H1 (cell line): ENCODE results near the gene EBF3. TPM values are rescaled to one million over a fixed set of nuclear protein-coding genes. Genes with fewer than 3 reads are reported as not detected.

ENCODE experiments used
- CTCF ChIA-PET: fragments of 300-600 bp; sonication (Branson Sonifier 250); formaldehyde crosslinking; loops from one replicate; lab custom pipeline; 2021; ENCODE audit not compliant: partially characterized antibody; lab: Charles Lee
- POLR2A ChIA-PET: fragments of 300-600 bp; sonication (Branson Sonifier 250); formaldehyde crosslinking; loops from one replicate; lab custom pipeline; 2021; ENCODE audit warnings: inconsistent platforms; ENCODE audit not compliant: partially characterized antibody; lab: Charles Lee
- DNase-seq, 2 experiments: peaks; one replicate each; pipeline versions ENCODE4 v3.0.0 to v3.0.0-alpha.2; 2010 to 2022; ENCODE audit warnings: low spot score in 2 of 2, low read depth in 1 of 2, mixed read lengths in 1 of 2
- FAIRE-seq: peaks from 2 replicates; lab custom pipeline; 2011; peaks lifted over from hg19 to GRCh38; lab: Jason Lieb, UNC
- H2AFZ ChIP-seq: 2 replicates; pipeline ENCODE4 v1.8.1; 2012; ENCODE audit warnings: low read length, inconsistent platforms
- H2AK5ac ChIP-seq: 2 replicates; pipeline ENCODE4 v1.6.1; 2013; ENCODE audit warnings: low read depth, low read length
- H2BK120ac ChIP-seq: replicated peaks from 2 replicates; pipeline ENCODE3; 2013; ENCODE audit warnings: low read depth, low read length, inconsistent platforms
- H2BK12ac ChIP-seq: 2 replicates; pipeline ENCODE4 v1.6.1; 2013; ENCODE audit warnings: low read depth, low read length
- H2BK15ac ChIP-seq: 2 replicates; pipeline ENCODE4 v1.6.1; 2013; ENCODE audit warnings: low read length
- H2BK20ac ChIP-seq: 2 replicates; pipeline ENCODE4 v1.6.1; 2013; ENCODE audit warnings: low read length
- H2BK5ac ChIP-seq: 2 replicates; pipeline ENCODE4 v1.6.1; 2013; ENCODE audit warnings: low read depth, low read length
- H3K14ac ChIP-seq: 2 replicates; pipeline ENCODE4 v1.6.1; 2013; ENCODE audit warnings: inconsistent platforms; ENCODE audit not compliant: insufficient read length
- H3K18ac ChIP-seq: 2 replicates; pipeline ENCODE4 v1.6.1; 2013; ENCODE audit warnings: low read length; ENCODE audit errors: extremely low read depth
- H3K23ac ChIP-seq: 2 replicates; pipeline ENCODE4 v1.6.1; 2013; ENCODE audit warnings: inconsistent platforms; ENCODE audit not compliant: insufficient read length
- H3K23me2 ChIP-seq: 2 replicates; pipeline ENCODE4 v1.6.1; 2013; ENCODE audit warnings: low read depth, low read length
- H3K27ac ChIP-seq: 2 replicates; pipeline ENCODE4 v1.6.1; 2011; ENCODE audit warnings: low read depth, low read length, inconsistent platforms
- H3K27me3 ChIP-seq, 4 experiments: replicated peaks in 1 of 4; 1 replicate in 1 of 4; 2 replicates in 3 of 4; pipeline versions ENCODE4 v1.6.1 to v1.8.1; 2011 to 2013; ENCODE audit warnings: low read length in 3 of 4, mild to moderate bottlenecking in 3 of 4, inconsistent platforms in 2 of 4, mixed read lengths in 2 of 4, moderate library complexity in 1 of 4; ENCODE audit not compliant: control insufficient read depth in 3 of 4, insufficient read depth in 3 of 4; ENCODE audit errors: extremely low read depth in 1 of 4
- H3K36me3 ChIP-seq, 4 experiments: 2 replicates each; pipeline versions ENCODE4 v1.6.1 to v1.8.1; 2011 to 2013; ENCODE audit warnings: mild to moderate bottlenecking in 4 of 4, low read length in 3 of 4, moderate library complexity in 2 of 4, control low read depth in 1 of 4, inconsistent platforms in 1 of 4; ENCODE audit not compliant: insufficient read depth in 4 of 4, control insufficient read depth in 2 of 4
- H3K4ac ChIP-seq: replicated peaks from 2 replicates; pipeline ENCODE3; 2013; ENCODE audit warnings: low read length, low read depth, mixed read lengths, inconsistent platforms; ENCODE audit not compliant: insufficient read length
- H3K4me1 ChIP-seq, 4 experiments: replicated peaks in 1 of 4; 1 replicate in 1 of 4; 2 replicates in 3 of 4; pipeline versions ENCODE4 v1.6.1 to v1.8.1; 2011 to 2013; ENCODE audit warnings: low read length in 3 of 4, inconsistent platforms in 2 of 4, mixed read lengths in 1 of 4; ENCODE audit not compliant: insufficient read depth in 4 of 4, control insufficient read depth in 3 of 4
- H3K4me2 ChIP-seq, 2 experiments: 2 replicates each; pipeline versions ENCODE4 v1.6.1 to v1.8.1; 2011 to 2013; ENCODE audit warnings: low read depth in 2 of 2, low read length in 2 of 2, control low read depth in 1 of 2, inconsistent platforms in 1 of 2, mild to moderate bottlenecking in 1 of 2; ENCODE audit not compliant: insufficient read depth in 1 of 2
- H3K4me3 ChIP-seq, 4 experiments: fragments of 200-600, 300-600 bp in 1 of 4; sonication (generic), shearing (Covaris generic), sonication (Bioruptor Twin) in 1 of 4; 2 replicates each; pipeline versions ENCODE4 v1.5.1 to v1.8.1; 2011 to 2016; ENCODE audit warnings: low read length in 4 of 4, low read depth in 3 of 4, control low read depth in 2 of 4, inconsistent platforms in 2 of 4, mild to moderate bottlenecking in 2 of 4, mixed read lengths in 1 of 4, moderate library complexity in 1 of 4; ENCODE audit not compliant: insufficient read depth in 2 of 4; ENCODE audit errors: extremely low read depth in 1 of 4
- H3K56ac ChIP-seq: replicated peaks from 2 replicates; pipeline ENCODE3; 2013; ENCODE audit warnings: low read depth, mild to moderate bottlenecking, mixed read lengths, low read length, inconsistent platforms; ENCODE audit not compliant: insufficient read length
- H3K79me1 ChIP-seq: 2 replicates; pipeline ENCODE4 v1.6.1; 2013; ENCODE audit warnings: low read depth, low read length, control low read depth
- H3K79me2 ChIP-seq, 2 experiments: 2 replicates each; pipeline versions ENCODE4 v1.6.1 to v1.8.1; 2012 to 2013; ENCODE audit warnings: low read length in 2 of 2, mild to moderate bottlenecking in 2 of 2, inconsistent platforms in 1 of 2; ENCODE audit not compliant: insufficient read depth in 2 of 2, control insufficient read depth in 1 of 2
- H3K9ac ChIP-seq, 4 experiments: replicated peaks in 1 of 4; 1 replicate in 1 of 4; 2 replicates in 3 of 4; pipeline versions ENCODE4 v1.6.1 to v1.8.1; 2011 to 2013; ENCODE audit warnings: low read depth in 3 of 4, low read length in 3 of 4, control low read depth in 2 of 4, mild to moderate bottlenecking in 2 of 4, moderate library complexity in 2 of 4, inconsistent platforms in 1 of 4; ENCODE audit errors: extremely low read depth in 1 of 4
- H3K9me3 ChIP-seq, 2 experiments: 2 replicates each; pipeline versions ENCODE4 v1.6.1 to v1.8.1; 2012 to 2013; ENCODE audit warnings: mild to moderate bottlenecking in 2 of 2, moderate library complexity in 2 of 2, control low read depth in 1 of 2, inconsistent platforms in 1 of 2, low read depth in 1 of 2, low read length in 1 of 2, mixed read lengths in 1 of 2; ENCODE audit not compliant: insufficient read depth in 2 of 2
- H4K20me1 ChIP-seq, 2 experiments: replicated peaks in 1 of 2; 2 replicates each; pipeline versions ENCODE3 to v1.8.1; 2011 to 2013; ENCODE audit warnings: inconsistent platforms in 2 of 2, low read length in 2 of 2, mild to moderate bottlenecking in 1 of 2; ENCODE audit not compliant: insufficient read depth in 2 of 2, control insufficient read depth in 1 of 2
- H4K5ac ChIP-seq: 2 replicates; pipeline ENCODE4 v1.6.1; 2013; ENCODE audit warnings: low read length, low read depth, mixed read lengths, inconsistent platforms; ENCODE audit not compliant: insufficient read length
- H4K8ac ChIP-seq: 2 replicates; pipeline ENCODE4 v1.8.0; 2013; ENCODE audit warnings: mild to moderate bottlenecking, moderate library complexity, low read length, inconsistent platforms; ENCODE audit not compliant: insufficient read depth; ENCODE audit errors: extremely low read depth
- H4K91ac ChIP-seq: replicated peaks from 2 replicates; pipeline ENCODE3; 2013; ENCODE audit warnings: low read length, mixed read lengths, inconsistent platforms; ENCODE audit not compliant: insufficient read length
- CEBPB ChIP-seq: IDR thresholded peaks from 2 replicates; pipeline ENCODE4 v1.6.1; 2012; ENCODE audit warnings: low read depth, low read length
- RNF2 ChIP-seq: fragments of 200-900, 300-1000 bp; sonication (generic); IDR thresholded peaks from 2 replicates; pipeline ENCODE4 v1.7.1; 2016; ENCODE audit warnings: borderline replicate concordance, low read depth, mild to moderate bottlenecking, antibody characterized with exemption, low read length; ENCODE audit not compliant: poor library complexity, severe bottlenecking; ENCODE audit errors: missing control alignments
- WGBS, 2 experiments: shearing (Covaris generic) in 1 of 2; methylation state at CpG; one replicate each; pipeline versions ENCODE4 v1.1.6 to v1.1.7; 2013 to 2015; ENCODE audit warnings: low lambda C conversion rate in 2 of 2, mixed read lengths in 2 of 2, inconsistent platforms in 1 of 2, low coverage in 1 of 2, missing lambda C conversion rate in 1 of 2; ENCODE audit not compliant: insufficient replicate concordance in 2 of 2, insufficient coverage in 1 of 2, insufficient read length in 1 of 2; ENCODE audit errors: extremely low coverage in 1 of 2, missing lambda C conversion rate in 1 of 2; 5-methylcytosine and 5-hydroxymethylcytosine counted together
- polyA plus RNA-seq, 7 experiments: library from polyadenylated mRNA; depleted of rRNA in 3 of 7; stranded (reverse) in 5 of 7; unstranded in 2 of 7; fragments of >200 nt in 5 of 7; fragments of 200-250 nt in 2 of 7; gene quantifications; 1 replicate in 5 of 7; 2 replicates in 1 of 7; 4 replicates in 1 of 7; pipeline versions ENCODE4 v1.2.1 to v1.2.3, GENCODE V29; 2011 to 2013; ENCODE audit warnings: missing spikeins in 2 of 7, mixed read lengths in 2 of 7
- total RNA-seq: library from RNA; stranded (reverse); fragmentation: NEBNext Ultra II Directional; extraction: Animal tissue kit (Norgen Biotek cat#: 25700); gene quantifications from 2 replicates; pipeline ENCODE4 v1.2.1, GENCODE V29; 2021
- TF ChIP-seq, protein P1 (sequence below): IDR thresholded peaks from 2 replicates; pipeline ENCODE4 v1.6.1; 2012; ENCODE audit warnings: inconsistent platforms

EBF3 gene
- total and polyA plus RNA-seq, 2 of the 8 experiments (the other 6 are each of a cell fraction or from before 2014, with no cell fraction given) = 0.08 to 0.26 TPM

DNA sequence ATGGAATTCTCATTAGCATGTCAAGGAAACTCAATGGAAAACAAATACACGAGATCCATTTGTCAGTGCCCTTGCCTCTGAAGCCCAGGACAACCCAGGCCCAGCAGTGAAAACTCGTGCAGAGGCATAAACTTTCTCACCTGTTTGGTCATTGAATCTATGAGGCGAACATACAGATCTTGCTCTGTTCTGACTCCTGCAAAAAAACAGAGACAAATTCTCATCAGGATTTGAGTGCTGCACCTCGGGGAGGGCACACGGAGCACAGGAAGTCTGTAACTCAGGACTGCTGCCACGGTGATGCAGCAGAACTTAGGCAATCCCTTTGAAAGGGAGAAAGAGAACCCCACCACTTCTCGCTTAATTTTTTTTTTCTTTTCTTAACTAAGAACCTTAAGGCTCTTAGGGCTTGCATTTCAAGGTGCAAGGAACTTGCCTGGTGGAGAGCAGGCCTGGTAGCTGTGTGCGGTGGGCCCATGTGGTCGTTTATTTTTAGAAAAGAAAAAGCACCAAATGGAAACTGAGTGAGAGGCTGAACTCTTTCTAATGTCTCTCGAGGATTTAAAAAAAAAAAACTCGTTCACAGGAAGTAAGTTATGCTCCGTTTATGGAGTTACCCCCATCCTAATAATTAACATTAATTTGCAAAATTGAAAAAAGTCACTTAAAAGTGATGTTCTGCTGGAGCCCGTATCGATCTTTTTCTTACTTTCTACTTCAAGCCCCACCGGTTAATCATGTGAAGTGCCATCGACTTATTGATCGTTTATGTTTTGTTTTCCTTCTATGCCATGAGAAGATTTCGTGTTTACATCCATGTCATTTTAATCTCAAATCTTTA lies 1.8 kb downstream of the EBF3 start:
- no peak overlapping the region for H2BK5ac ChIP-seq
- H4K8ac ChIP-seq = no peak overlapping the region
- no peaks in the 10 kb centered on the region for H3K79me1 ChIP-seq
- no peaks in the 10 kb centered on the region for H3K9me3 ChIP-seq
- no peak overlapping the region for H3K18ac ChIP-seq
- H3K4me3 ChIP-seq = peak overlapping the region in 1 of 4 experiments; percentile 61; a peak in 2 of 8 replicates
- no peak overlapping the region for H2AK5ac ChIP-seq
- no peak for FAIRE-seq
- peaks cover 0 to under 1% (median 0%) of the 10 kb centered on the region in 4 experiments; a peak in 1 of 8 replicates for H3K36me3 ChIP-seq
- 5% methylated on average over 18 of the region's 18 CpGs; no CpG with 5 or more reads in 1 of the 2 experiments for WGBS, 2 experiments
- no peak overlapping the region for H2BK20ac ChIP-seq
- peaks cover 12 to 19% (median 17%) of the 10 kb centered on the region in 4 experiments for H3K4me1 ChIP-seq
- no peak for TF ChIP-seq CEBPB
- TF ChIP-seq, protein P1, sequence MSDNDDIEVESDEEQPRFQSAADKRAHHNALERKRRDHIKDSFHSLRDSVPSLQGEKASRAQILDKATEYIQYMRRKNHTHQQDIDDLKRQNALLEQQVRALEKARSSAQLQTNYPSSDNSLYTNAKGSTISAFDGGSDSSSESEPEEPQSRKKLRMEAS = no peak
- TF ChIP-seq RNF2 = peak; percentile 61
- H2AFZ ChIP-seq = no peak overlapping the region
- peak overlapping the region; percentile 80 to 88 for H3K4me2 ChIP-seq
- H4K5ac ChIP-seq = no peak overlapping the region
- DNase-seq = peak in 1 of 2 experiments; percentile 46
- H3K27me3 ChIP-seq = peaks cover 82 to 98% (median 91%) of the 10 kb centered on the region in 4 experiments; a peak in 6 of 7 replicates
- no peak overlapping the region for H4K91ac ChIP-seq
- no peak overlapping the region for H3K9ac ChIP-seq
- H2BK12ac ChIP-seq = no peak overlapping the region; the same call in 1 of the 2 replicates
- H3K23ac ChIP-seq = no peak overlapping the region
- H3K27ac ChIP-seq = no peak overlapping the region
- H3K56ac ChIP-seq = no peak overlapping the region
- ChIA-PET CTCF (interaction anchor here (1.8 kb wide), 1 partner anchor 11 kb away, joined by 4 read pairs; no protein-coding TSS in a partner anchor), POLR2A (interaction anchor here (1.2 to 1.3 kb wide), 2 partner anchors 8 to 11 kb away, joined by 3 to 4 read pairs; no protein-coding TSS in a partner anchor)
- H3K79me2 ChIP-seq = no peaks in the 10 kb centered on the region
- H3K4ac ChIP-seq = no peak overlapping the region
- H4K20me1 ChIP-seq = peaks cover 14 to 19% of the 10 kb centered on the region in 2 experiments
- no peak overlapping the region for H2BK120ac ChIP-seq
- H2BK15ac ChIP-seq = no peak overlapping the region
- no peak overlapping the region for H3K14ac ChIP-seq
- peaks cover 26% of the 10 kb centered on the region; the same call in 1 of the 2 replicates for H3K23me2 ChIP-seq
